Esophagus muscularis mucosa (tissue), 4 donors: ENCODE results near the gene ZNF423.

Experiments used
- CTCF ChIP-seq, 3 experiments: fragments of 200-600 bp in 2 of 3; fragments of 450-650 bp in 1 of 3; sonication (generic) in 2 of 3; IDR thresholded peaks; one replicate each; pipeline ENCODE4 v1.5.1; 2017 to 2019; ENCODE audit warnings: antibody characterized with exemption in 3 of 3, mild to moderate bottlenecking in 2 of 3, moderate library complexity in 1 of 3
- EP300 ChIP-seq: sonication (generic); formaldehyde crosslinking; IDR thresholded peaks from one replicate; pipeline ENCODE4 v1.6.1; 2017; ENCODE audit warnings: antibody characterized with exemption
- POLR2A ChIP-seq: fragments of 450-650 bp; IDR thresholded peaks from one replicate; pipeline ENCODE4 v1.6.1; 2017; ENCODE audit warnings: antibody characterized with exemption, moderate library complexity, mild to moderate bottlenecking, low read depth

DNA sequence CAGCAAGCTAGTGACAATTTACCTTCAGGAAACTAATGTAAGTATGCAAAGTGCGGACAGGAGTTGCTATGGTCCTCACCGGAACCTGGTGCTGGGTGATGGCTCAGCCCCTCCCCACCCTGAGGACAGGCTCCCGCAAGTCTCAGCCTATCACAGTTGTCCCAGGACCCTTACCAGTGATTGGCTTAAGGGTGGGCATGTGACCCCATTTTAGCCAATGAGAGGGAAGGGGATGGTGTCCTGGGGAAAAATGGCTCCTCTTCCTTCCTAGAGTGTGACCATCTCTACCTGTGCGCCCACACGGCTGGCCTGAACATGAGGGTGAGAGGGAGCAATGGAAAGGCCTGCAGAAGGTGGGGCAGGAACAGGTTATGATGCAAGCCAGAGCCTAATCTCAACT, 401.9 kb downstream of the ZNF423 start:
- TF ChIP-seq EP300 (no peak), POLR2A (no peak), CTCF (IDR thresholded peaks at IDR 0.05) (no peak)
